Adipocyte (in vitro differentiated cells): ENCODE data around the gene HDGFL3.

Experiments
- DNase-seq: peaks from one replicate; pipeline ENCODE4 v3.0.0-alpha.2; 2015; ENCODE audit warnings: low read depth
- H3K27me3 ChIP-seq: replicated peaks from 2 replicates; pipeline ENCODE4 v1.7.0; 2013; ENCODE audit warnings: mild to moderate bottlenecking, low read length, moderate library complexity; ENCODE audit not compliant: control insufficient read depth, insufficient read depth
- H3K36me3 ChIP-seq: 2 replicates; pipeline ENCODE4 v1.7.0; 2013; ENCODE audit warnings: low read length, mild to moderate bottlenecking, moderate library complexity; ENCODE audit not compliant: control insufficient read depth, insufficient read depth, severe bottlenecking
- H3K4me1 ChIP-seq: 2 replicates; pipeline ENCODE4 v1.7.0; 2013; ENCODE audit warnings: mild to moderate bottlenecking, low read length, moderate library complexity; ENCODE audit not compliant: control insufficient read depth, insufficient read depth
- H3K4me3 ChIP-seq: 2 replicates; pipeline ENCODE4 v1.7.0; 2013; ENCODE audit warnings: mild to moderate bottlenecking, low read length, moderate library complexity
- H3K9ac ChIP-seq: 2 replicates; pipeline ENCODE4 v1.7.0; 2013; ENCODE audit warnings: mild to moderate bottlenecking, low read length, moderate library complexity
- H3K9me3 ChIP-seq: 2 replicates; pipeline ENCODE4 v1.7.0; 2013; ENCODE audit warnings: mild to moderate bottlenecking, low read length, moderate library complexity; ENCODE audit not compliant: control insufficient read depth

HDGFL3 gene

GRCh38 chr15:83112233-83112955 lies 95.2 kb downstream of the HDGFL3 start:
- Histone ChIP-seq H3K4me3 (no peak overlapping the region), H3K27me3 (peaks cover 26% of the 10 kb centered on the region), H3K9ac (no peak overlapping the region), H3K9me3 (no peaks in the 10 kb centered on the region), H3K4me1 (no peaks in the 10 kb centered on the region), H3K36me3 (no peaks in the 10 kb centered on the region)
- DNase-seq = peak; percentile 79

- H3K4me3 ChIP-seq = no peak overlapping the region
- no peak for DNase-seq
- no peaks in the 10 kb centered on the region for H3K9me3 ChIP-seq
- H3K36me3 ChIP-seq = no peaks in the 10 kb centered on the region
- peaks cover 32% of the 10 kb centered on the region for H3K27me3 ChIP-seq
- H3K4me1 ChIP-seq = no peaks in the 10 kb centered on the region
- H3K9ac ChIP-seq = no peak overlapping the region
Measured at GRCh38 chr15:83111149-83111548, 96.5 kb downstream of the HDGFL3 start.

- Histone ChIP-seq H3K4me3 (no peak overlapping the region), H3K4me1 (no peaks in the 10 kb centered on the region), H3K9ac (no peak overlapping the region), H3K36me3 (no peaks in the 10 kb centered on the region), H3K27me3 (peaks cover 32% of the 10 kb centered on the region), H3K9me3 (no peaks in the 10 kb centered on the region)
- no peak for DNase-seq
Measured at GRCh38 chr15:83110381-83110780, 97.2 kb downstream of the HDGFL3 start.

GRCh38 chr15:83109532-83109931 lies 98.1 kb downstream of the HDGFL3 start:
- H3K4me1 ChIP-seq = no peaks in the 10 kb centered on the region
- H3K4me3 ChIP-seq = no peak overlapping the region
- H3K9ac ChIP-seq = no peak overlapping the region
- H3K36me3 ChIP-seq = no peaks in the 10 kb centered on the region
- H3K27me3 ChIP-seq = peaks cover 32% of the 10 kb centered on the region
- no peaks in the 10 kb centered on the region for H3K9me3 ChIP-seq
- DNase-seq = no peak

GRCh38 chr15:83108266-83109219 lies 99.1 kb downstream of the HDGFL3 start:
- no peaks in the 10 kb centered on the region for H3K9me3 ChIP-seq
- H3K27me3 ChIP-seq = peaks cover 32% of the 10 kb centered on the region
- DNase-seq = no peak
- H3K36me3 ChIP-seq = no peaks in the 10 kb centered on the region
- H3K9ac ChIP-seq = no peak overlapping the region
- H3K4me1 ChIP-seq = no peaks in the 10 kb centered on the region
- no peak overlapping the region for H3K4me3 ChIP-seq

- H3K27me3 ChIP-seq = peaks cover 32% of the 10 kb centered on the region
- no peaks in the 10 kb centered on the region for H3K4me1 ChIP-seq
- H3K36me3 ChIP-seq = no peaks in the 10 kb centered on the region
- DNase-seq = no peak
- H3K4me3 ChIP-seq = peak overlapping the region; percentile 74
- H3K9me3 ChIP-seq = no peaks in the 10 kb centered on the region
- H3K9ac ChIP-seq = no peak overlapping the region
Measured at GRCh38 chr15:83107841-83108181, 99.8 kb downstream of the HDGFL3 start.

- Histone ChIP-seq H3K27me3 (peaks cover 38% of the 10 kb centered on the region), H3K4me1 (no peaks in the 10 kb centered on the region), H3K9me3 (no peaks in the 10 kb centered on the region), H3K36me3 (no peaks in the 10 kb centered on the region), H3K4me3 (peak within 1 kb of the TSS; percentile 74), H3K9ac (no peak within 1 kb of the TSS)
- peak; percentile 55 for DNase-seq
Measured at GRCh38 chr15:83106994-83107840, 100.4 kb downstream of the HDGFL3 start, which contains the start of gene TM6SF1. Gene TM6SF1, plus strand, starts transcription at chr15:83107645. Its CDS starts 36 bp downstream, at chr15:83107681.

GRCh38 chr15:83105440-83105839 lies 102.2 kb downstream of the HDGFL3 start:
- no peaks in the 10 kb centered on the region for H3K4me1 ChIP-seq
- no peak overlapping the region for H3K4me3 ChIP-seq
- DNase-seq = no peak
- H3K36me3 ChIP-seq = no peaks in the 10 kb centered on the region
- no peak overlapping the region for H3K9ac ChIP-seq
- no peaks in the 10 kb centered on the region for H3K9me3 ChIP-seq
- peaks cover 49% of the 10 kb centered on the region for H3K27me3 ChIP-seq

- Histone ChIP-seq H3K27me3 (peaks cover 42% of the 10 kb centered on the region), H3K4me3 (no peak overlapping the region), H3K4me1 (no peaks in the 10 kb centered on the region), H3K9ac (no peak overlapping the region), H3K36me3 (no peaks in the 10 kb centered on the region), H3K9me3 (no peaks in the 10 kb centered on the region)
- DNase-seq = no peak
Measured at GRCh38 chr15:83104141-83104540, 103.5 kb downstream of the HDGFL3 start.

- no peak overlapping the region for H3K9ac ChIP-seq
- peaks cover 35% of the 10 kb centered on the region for H3K27me3 ChIP-seq
- no peak for DNase-seq
- H3K4me3 ChIP-seq = no peak overlapping the region
- H3K9me3 ChIP-seq = peaks cover 10% of the 10 kb centered on the region
- H3K4me1 ChIP-seq = no peaks in the 10 kb centered on the region
- no peaks in the 10 kb centered on the region for H3K36me3 ChIP-seq
Measured at GRCh38 chr15:83102346-83102745, 105.3 kb downstream of the HDGFL3 start.
